Ovary (tissue), 3 donors: ENCODE results near the gene SLC5A2.

Source experiments
- EP300 ChIP-seq: sonication (generic); formaldehyde crosslinking; IDR thresholded peaks from one replicate; pipeline ENCODE4 v1.6.1; 2017; ENCODE audit warnings: antibody characterized with exemption
- POLR2A ChIP-seq: fragments of 450-650 bp; IDR thresholded peaks from one replicate; pipeline ENCODE4 v1.6.1; 2017; ENCODE audit warnings: antibody characterized with exemption, mild to moderate bottlenecking, moderate library complexity
- TF ChIP-seq, protein P1 (sequence below), 3 donors: fragments of 450-650 bp in 2 of 3; fragments of 200-600 bp in 1 of 3; IDR thresholded peaks; one replicate each; pipeline versions ENCODE4 v1.5.1 to v1.8.0; 2016 to 2022; ENCODE audit warnings: antibody characterized with exemption in 3 of 3, mild to moderate bottlenecking in 1 of 3
- donor health status: DM: no; HTN: no; CAD: no.

DNA sequence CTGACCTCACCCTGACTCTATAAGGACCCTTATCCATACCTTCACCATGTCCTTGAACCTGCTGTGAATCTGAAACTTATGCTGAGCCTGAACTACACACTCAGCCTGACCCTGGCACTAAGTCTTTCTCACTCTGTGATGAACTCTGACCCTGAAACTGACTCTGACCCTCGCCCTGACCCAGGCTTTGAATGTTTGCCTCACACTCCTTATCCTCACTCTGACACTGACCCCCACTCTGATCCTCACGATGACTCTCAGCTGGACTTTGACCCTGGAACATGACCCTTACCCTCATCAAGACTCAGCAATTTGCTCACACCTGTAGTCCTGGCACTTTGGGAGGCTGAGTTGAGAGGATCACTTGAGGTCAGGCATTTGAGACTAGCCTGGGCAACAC, 49.2 kb downstream of the SLC5A2 start:
- TF ChIP-seq, protein P1, sequence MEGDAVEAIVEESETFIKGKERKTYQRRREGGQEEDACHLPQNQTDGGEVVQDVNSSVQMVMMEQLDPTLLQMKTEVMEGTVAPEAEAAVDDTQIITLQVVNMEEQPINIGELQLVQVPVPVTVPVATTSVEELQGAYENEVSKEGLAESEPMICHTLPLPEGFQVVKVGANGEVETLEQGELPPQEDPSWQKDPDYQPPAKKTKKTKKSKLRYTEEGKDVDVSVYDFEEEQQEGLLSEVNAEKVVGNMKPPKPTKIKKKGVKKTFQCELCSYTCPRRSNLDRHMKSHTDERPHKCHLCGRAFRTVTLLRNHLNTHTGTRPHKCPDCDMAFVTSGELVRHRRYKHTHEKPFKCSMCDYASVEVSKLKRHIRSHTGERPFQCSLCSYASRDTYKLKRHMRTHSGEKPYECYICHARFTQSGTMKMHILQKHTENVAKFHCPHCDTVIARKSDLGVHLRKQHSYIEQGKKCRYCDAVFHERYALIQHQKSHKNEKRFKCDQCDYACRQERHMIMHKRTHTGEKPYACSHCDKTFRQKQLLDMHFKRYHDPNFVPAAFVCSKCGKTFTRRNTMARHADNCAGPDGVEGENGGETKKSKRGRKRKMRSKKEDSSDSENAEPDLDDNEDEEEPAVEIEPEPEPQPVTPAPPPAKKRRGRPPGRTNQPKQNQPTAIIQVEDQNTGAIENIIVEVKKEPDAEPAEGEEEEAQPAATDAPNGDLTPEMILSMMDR (IDR thresholded peaks at IDR 0.05): no peak
- no peak for TF ChIP-seq POLR2A
- no peak for TF ChIP-seq EP300
